Esophagus squamous epithelium (tissue), 4 donors: Measurements from ENCODE around the gene EVI5.

Source experiments
- CTCF ChIP-seq, 6 experiments: fragments of 450-650 bp in 4 of 6; fragments of 200-600 bp in 2 of 6; sonication (generic) in 2 of 6; IDR thresholded peaks; one replicate each; pipeline ENCODE4 v1.5.1; 2016 to 2019; ENCODE audit warnings: antibody characterized with exemption in 6 of 6, mild to moderate bottlenecking in 4 of 6, moderate library complexity in 4 of 6
- POLR2A ChIP-seq, 4 donors: fragments of 450-650 bp; IDR thresholded peaks; one replicate each; pipeline ENCODE4 v1.6.1; 2017; ENCODE audit warnings: antibody characterized with exemption in 4 of 4, mild to moderate bottlenecking in 4 of 4, moderate library complexity in 3 of 4

- TF ChIP-seq CTCF (IDR thresholded peaks at IDR 0.05) (no peak), POLR2A (IDR thresholded peaks at IDR 0.05) (no peak)
Measured at GRCh38 chr1:92721886-92722285, 63.0 kb downstream of the EVI5 start.
